A673 (cell line): ENCODE results near the gene MKS1. TPM values are rescaled to one million over a fixed set of nuclear protein-coding genes. Genes with fewer than 3 reads are reported as not detected.
A peak's percentile ranks its signal among the peaks of the same experiment; 100 is the strongest.

Experiments
- BruUV-seq: library from RNA; stranded (reverse); fragments of 400-500 nt; replicated peaks from 2 replicates; lab custom pipeline; 2021; lab: Mats Ljungman, UMichigan
- CTCF ChIA-PET: fragments of 300-600 bp; sonication (Branson Sonifier 250); formaldehyde crosslinking; loops from one replicate; lab custom pipeline; 2022; ENCODE audit warnings: antibody characterized with exemption; lab: Charles Lee
- POLR2A ChIA-PET: fragments of 300-600 bp; sonication (Branson Sonifier 250); formaldehyde crosslinking; loops from one replicate; lab custom pipeline; 2022; ENCODE audit warnings: antibody characterized with exemption; ENCODE audit not compliant: low non-redundant PET; lab: Charles Lee
- DNase-seq: peaks from one replicate; pipeline ENCODE4 v3.0.0-alpha.2; 2015; ENCODE audit warnings: low spot score
- H3K27ac ChIP-seq: fragments of 200-600 bp; sonication (generic); 2 replicates; pipeline ENCODE4 v1.5.1; 2016; ENCODE audit warnings: mixed run types, low read depth, mild to moderate bottlenecking, mixed read lengths, antibody characterized with exemption, low read length; ENCODE audit not compliant: poor library complexity, severe bottlenecking
- H3K27me3 ChIP-seq: fragments of 200-600 bp; sonication (generic); replicated peaks from 2 replicates; pipeline ENCODE4 v1.6.1; 2017; ENCODE audit warnings: mixed run types, low read depth, mild to moderate bottlenecking, mixed read lengths, antibody characterized with exemption, low read length; ENCODE audit not compliant: insufficient read depth, poor library complexity
- H3K36me3 ChIP-seq: fragments of 200-600 bp; sonication (generic); 2 replicates; pipeline ENCODE4 v1.6.1; 2016; ENCODE audit warnings: mixed run types, mild to moderate bottlenecking, mixed read lengths, antibody characterized with exemption, low read length; ENCODE audit not compliant: insufficient read depth, poor library complexity, severe bottlenecking
- H3K4me1 ChIP-seq: fragments of 200-600 bp; sonication (generic); 2 replicates; pipeline ENCODE4 v1.6.1; 2017; ENCODE audit warnings: mixed run types, mild to moderate bottlenecking, mixed read lengths, antibody characterized with exemption, low read length; ENCODE audit not compliant: insufficient read depth, poor library complexity, severe bottlenecking
- H3K4me3 ChIP-seq: fragments of 200-600 bp; sonication (generic); 2 replicates; pipeline ENCODE4 v1.5.1; 2016; ENCODE audit warnings: low read depth, mixed run types, mild to moderate bottlenecking, mixed read lengths, low read length; ENCODE audit not compliant: poor library complexity, severe bottlenecking
- H3K9me3 ChIP-seq: fragments of 200-600 bp; sonication (generic); 2 replicates; pipeline ENCODE4 v1.6.1; 2016; ENCODE audit warnings: mixed run types, low read depth, mild to moderate bottlenecking, mixed read lengths, antibody characterized with exemption, low read length; ENCODE audit not compliant: poor library complexity, severe bottlenecking
- EZH2 ChIP-seq: fragments of 200-600 bp; sonication (generic); IDR thresholded peaks from 2 replicates; pipeline ENCODE4 v1.6.1; 2017; ENCODE audit warnings: borderline replicate concordance, low read depth, mild to moderate bottlenecking, mixed read lengths, antibody characterized with exemption, low read length; ENCODE audit not compliant: poor library complexity, severe bottlenecking
- intact Hi-C: fragments of 100-400 bp; cut with micrococcal nuclease; formaldehyde crosslinking; loops from one replicate; pipeline ENCODE4 v1.10.0; 2022; ENCODE audit not compliant: unreplicated experiment
- total RNA-seq: library from RNA; stranded (reverse); gene quantifications from 2 replicates; pipeline ENCODE4 v1.2.3, GENCODE V29; 2021
- TF ChIP-seq, protein P1 (sequence below): fragments of 300-800, 200-600 bp; sonication (generic); conservative IDR thresholded peaks from 2 replicates; pipeline ENCODE4 v1.5.1; 2017; ENCODE audit warnings: low read depth, mild to moderate bottlenecking, antibody characterized with exemption, low read length, moderate library complexity, mixed read lengths

The MKS1 gene
- total RNA-seq, 1 experiment from 2014 or later, result 28.1 TPM

DNA sequence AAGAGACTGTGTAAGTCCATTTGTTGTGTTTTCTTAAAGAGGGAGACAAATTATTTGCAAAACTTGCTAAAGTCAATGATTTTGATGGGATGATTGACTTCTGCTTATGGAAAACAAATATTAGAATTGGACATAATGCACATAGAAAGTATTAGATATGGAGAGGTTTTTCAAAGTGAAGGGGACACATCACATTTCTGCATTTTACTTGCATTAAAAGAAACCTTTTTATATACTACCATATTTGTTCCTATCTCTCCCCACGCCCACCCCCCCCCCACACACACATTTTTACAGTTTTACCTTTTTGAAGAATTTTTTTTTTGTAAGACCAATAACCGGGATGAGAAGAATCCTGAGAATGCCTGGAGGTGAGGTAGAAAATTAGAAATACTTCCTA is 60.9 kb downstream of the MKS1 start:
- ChIA-PET CTCF (no interaction called here), POLR2A (no interaction called here)
- intact Hi-C loops, result no loop called here
- BruUV-seq, result no TSS peak
- peaks cover 98% of the 10 kb centered on the region for H3K27me3 ChIP-seq
- no peak overlapping the region for H3K27ac ChIP-seq
- no peak for DNase-seq
- TF ChIP-seq, protein P1, sequence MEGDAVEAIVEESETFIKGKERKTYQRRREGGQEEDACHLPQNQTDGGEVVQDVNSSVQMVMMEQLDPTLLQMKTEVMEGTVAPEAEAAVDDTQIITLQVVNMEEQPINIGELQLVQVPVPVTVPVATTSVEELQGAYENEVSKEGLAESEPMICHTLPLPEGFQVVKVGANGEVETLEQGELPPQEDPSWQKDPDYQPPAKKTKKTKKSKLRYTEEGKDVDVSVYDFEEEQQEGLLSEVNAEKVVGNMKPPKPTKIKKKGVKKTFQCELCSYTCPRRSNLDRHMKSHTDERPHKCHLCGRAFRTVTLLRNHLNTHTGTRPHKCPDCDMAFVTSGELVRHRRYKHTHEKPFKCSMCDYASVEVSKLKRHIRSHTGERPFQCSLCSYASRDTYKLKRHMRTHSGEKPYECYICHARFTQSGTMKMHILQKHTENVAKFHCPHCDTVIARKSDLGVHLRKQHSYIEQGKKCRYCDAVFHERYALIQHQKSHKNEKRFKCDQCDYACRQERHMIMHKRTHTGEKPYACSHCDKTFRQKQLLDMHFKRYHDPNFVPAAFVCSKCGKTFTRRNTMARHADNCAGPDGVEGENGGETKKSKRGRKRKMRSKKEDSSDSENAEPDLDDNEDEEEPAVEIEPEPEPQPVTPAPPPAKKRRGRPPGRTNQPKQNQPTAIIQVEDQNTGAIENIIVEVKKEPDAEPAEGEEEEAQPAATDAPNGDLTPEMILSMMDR, result no peak
- H3K9me3 ChIP-seq, result no peaks in the 10 kb centered on the region
- H3K4me3 ChIP-seq, result no peak overlapping the region
- H3K4me1 ChIP-seq, result no peaks in the 10 kb centered on the region
- no peaks in the 10 kb centered on the region for H3K36me3 ChIP-seq

DNA sequence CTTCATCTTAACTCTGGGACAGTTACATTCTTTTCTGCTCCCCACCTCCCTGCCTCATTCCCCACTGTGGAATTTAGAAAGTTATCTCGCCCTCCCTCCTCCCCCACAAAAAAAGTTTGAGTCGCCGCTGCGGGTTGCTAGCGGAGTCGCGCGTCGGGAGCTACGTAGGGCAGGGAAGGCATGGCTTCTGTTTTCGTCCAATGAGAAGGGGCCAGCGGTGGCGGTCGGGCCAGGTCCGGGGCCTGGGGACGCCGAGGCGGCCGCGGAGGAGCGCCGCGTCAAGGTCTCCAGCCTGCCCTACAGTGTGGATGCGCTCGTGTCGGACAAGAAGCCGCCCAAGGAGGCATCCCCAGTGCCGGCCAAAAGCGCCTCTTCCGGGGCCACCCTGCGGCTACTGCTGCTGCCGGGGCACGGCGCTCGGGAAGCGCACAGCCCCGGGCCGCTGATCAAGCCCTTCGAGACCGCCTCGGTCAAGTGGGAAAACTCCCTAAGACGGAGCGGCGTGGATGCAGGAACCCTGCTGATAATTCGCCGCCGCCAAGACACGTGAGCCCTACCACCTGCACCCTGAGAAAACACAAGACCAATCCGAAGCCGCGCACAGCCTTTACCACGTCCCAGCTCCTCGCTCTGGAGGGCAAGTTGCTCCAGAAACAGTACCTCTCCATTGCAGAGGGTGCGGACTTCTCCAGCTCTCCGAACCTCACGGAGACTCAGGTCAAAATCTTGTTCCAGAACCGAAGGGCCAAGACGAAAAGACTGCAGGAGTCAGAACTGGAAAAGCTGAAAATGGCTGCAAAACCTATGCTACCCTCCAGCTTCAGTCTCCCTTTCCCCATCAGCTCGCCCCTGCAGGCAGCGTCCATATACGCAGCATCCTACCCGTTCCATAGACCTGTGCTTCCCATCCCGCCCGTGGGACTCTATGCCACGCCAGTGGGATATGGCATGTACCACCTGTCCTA is 61.9 kb downstream of the MKS1 start:
- no peak overlapping the region for H3K27ac ChIP-seq
- TF ChIP-seq EZH2, result peak; percentile 81
- TF ChIP-seq, protein P1, result no peak
- CTCF ChIA-PET, result no interaction called here
- intact Hi-C loops, result no loop called here
- H3K27me3 ChIP-seq, result peaks cover 98% of the 10 kb centered on the region
- no peaks in the 10 kb centered on the region for H3K9me3 ChIP-seq
- no peaks in the 10 kb centered on the region for H3K36me3 ChIP-seq
- H3K4me3 ChIP-seq, result peak overlapping the region; percentile 22
- no TSS peak for BruUV-seq
- DNase-seq, result no peak
- POLR2A ChIA-PET, result no interaction called here
- no peaks in the 10 kb centered on the region for H3K4me1 ChIP-seq

Other genes starting within 250 kb of the MKS1 start
- 75.7 and 77.7 TPM in 2 replicates for gene VEZF1, start 231.0 kb downstream of the MKS1 start, total RNA-seq
- 491 and 512 TPM in 2 replicates for gene SRSF1, start 212.0 kb downstream of the MKS1 start, total RNA-seq
- 29.1 and 29.8 TPM in 2 replicates for gene DYNLL2, start 135.8 kb downstream of the MKS1 start, total RNA-seq
- not detected in 2 replicates for gene OR4D1, start 70.9 kb downstream of the MKS1 start, total RNA-seq
- gene OR4D2, start 52.3 kb downstream of the MKS1 start, total RNA-seq, result not detected in 2 replicates
- not detected in 2 replicates for gene EPX, start 26.5 kb downstream of the MKS1 start, total RNA-seq
- 0.34 TPM in 1 of 2 replicates, not detected in the other for gene LPO, start 19.3 kb upstream of the MKS1 start, total RNA-seq
- gene MPO, start 61.7 kb upstream of the MKS1 start, total RNA-seq, result not detected in 2 replicates
- gene TSPOAP1, start 109.5 kb upstream of the MKS1 start, total RNA-seq, result 0.21 and 0.24 TPM in 2 replicates
- gene SUPT4H1, start 132.9 kb upstream of the MKS1 start, total RNA-seq, result 93.1 and 106 TPM in 2 replicates
- gene RNF43, start 198.3 kb upstream of the MKS1 start, total RNA-seq, result 0.04 TPM in 1 of 2 replicates, not detected in the other